Measurements from ENCODE around the gene CASP4. TPM values are rescaled to one million over a fixed set of nuclear protein-coding genes. Genes with fewer than 3 reads are reported as not detected.
A peak's percentile ranks its signal among the peaks of the same experiment; 100 is the strongest.

The CASP4 gene
- total RNA-seq, 1 donor, result 128 TPM

- no peak for DNase-seq (ENCODE audit: low read depth in 2 of 3, low spot score in 2 of 3)
These were observed 70.3 kb downstream of the CASP4 start, which contains the start of gene CASP12 for GRCh38 chr11:104897891-104898684. CASP12 (minus strand) TSS chr11:104898460.

- peak in 1 of 3 donors; percentile 20 for DNase-seq (ENCODE audit: low read depth in 2 of 3, low spot score in 2 of 3)
These were observed 72.7 kb downstream of the CASP4 start for GRCh38 chr11:104895634-104896033.

GRCh38 chr11:104893876-104894275 is 74.5 kb downstream of the CASP4 start:
- no peak for DNase-seq (ENCODE audit: low read depth in 2 of 3, low spot score in 2 of 3)

Other genes with a start within 250 kb of the CASP4 start
- gene CASP12, start 70.1 kb downstream of the CASP4 start, total RNA-seq, result not detected
- gene CASP5, start 54.6 kb upstream of the CASP4 start, total RNA-seq, result 0.27 TPM
- gene CASP1, start 66.6 kb upstream of the CASP4 start, total RNA-seq, result 13.5 TPM
- 5.9 TPM for gene CARD16, start 76.8 kb upstream of the CASP4 start, total RNA-seq
- gene CARD18, start 171.2 kb upstream of the CASP4 start, total RNA-seq, result not detected